Measurements from ENCODE around the gene SORCS2. TPM values are rescaled to one million over a fixed set of nuclear protein-coding genes. Genes with fewer than 3 reads are reported as not detected.

Gene SORCS2
- total RNA-seq, 1 donor from 2014 or later: 29.5 TPM

DNA sequence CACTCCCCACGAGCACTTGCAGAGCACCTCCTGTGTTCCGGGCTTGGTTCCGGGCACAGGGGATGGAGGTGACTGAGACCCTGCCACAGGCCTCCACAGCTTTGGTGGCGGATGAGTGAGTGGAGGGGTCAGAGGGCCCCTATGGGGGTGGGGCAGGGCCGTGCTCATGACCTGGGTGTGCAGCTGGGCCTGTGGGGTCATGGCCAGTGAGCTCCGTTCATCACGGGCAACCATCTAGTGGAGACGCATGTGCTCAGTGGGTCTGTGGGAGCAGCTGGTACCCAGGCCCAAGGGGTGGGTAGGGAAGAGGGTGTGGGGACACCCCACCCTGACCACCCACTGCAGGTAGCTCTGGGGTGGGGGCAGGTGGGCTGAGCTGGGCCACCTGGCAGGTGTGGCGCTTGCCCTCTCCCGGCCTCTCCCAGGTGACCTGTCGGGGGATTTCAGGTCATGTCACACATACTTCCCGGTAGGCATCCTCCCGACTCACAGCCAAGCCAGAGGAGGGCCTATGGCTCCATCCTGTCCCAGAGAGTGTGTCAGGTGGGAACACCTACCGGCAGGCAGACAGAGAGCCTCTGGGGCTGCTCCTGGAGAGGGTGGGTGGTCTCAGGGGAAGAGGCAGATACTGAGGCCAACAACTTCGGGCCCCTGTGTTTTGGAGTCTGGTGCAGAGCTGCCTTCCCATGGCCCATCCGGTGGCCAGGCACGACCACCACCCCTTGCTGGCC is 238.8 kb downstream of the SORCS2 start:
- peaks cover 14% of the 10 kb centered on the region for H3K4me1 Mint-ChIP-seq (ENCODE audit: low read depth, unreplicated experiment)
- no peak overlapping the region for H3K4me3 Mint-ChIP-seq (ENCODE audit: unreplicated experiment)
- no peaks in the 10 kb centered on the region for H3K9me3 Mint-ChIP-seq (ENCODE audit: unreplicated experiment)
- TF ChIP-seq CTCF (IDR thresholded peaks at IDR 0.05; ENCODE audit: partially characterized antibody, unreplicated experiment): no peak
- no peaks in the 10 kb centered on the region for H3K36me3 Mint-ChIP-seq (ENCODE audit: unreplicated experiment)
- no peak for DNase-seq
- H3K27me3 Mint-ChIP-seq (ENCODE audit: unreplicated experiment): peaks cover 14% of the 10 kb centered on the region
- no peak overlapping the region for H3K27ac Mint-ChIP-seq (ENCODE audit: unreplicated experiment)

DNA sequence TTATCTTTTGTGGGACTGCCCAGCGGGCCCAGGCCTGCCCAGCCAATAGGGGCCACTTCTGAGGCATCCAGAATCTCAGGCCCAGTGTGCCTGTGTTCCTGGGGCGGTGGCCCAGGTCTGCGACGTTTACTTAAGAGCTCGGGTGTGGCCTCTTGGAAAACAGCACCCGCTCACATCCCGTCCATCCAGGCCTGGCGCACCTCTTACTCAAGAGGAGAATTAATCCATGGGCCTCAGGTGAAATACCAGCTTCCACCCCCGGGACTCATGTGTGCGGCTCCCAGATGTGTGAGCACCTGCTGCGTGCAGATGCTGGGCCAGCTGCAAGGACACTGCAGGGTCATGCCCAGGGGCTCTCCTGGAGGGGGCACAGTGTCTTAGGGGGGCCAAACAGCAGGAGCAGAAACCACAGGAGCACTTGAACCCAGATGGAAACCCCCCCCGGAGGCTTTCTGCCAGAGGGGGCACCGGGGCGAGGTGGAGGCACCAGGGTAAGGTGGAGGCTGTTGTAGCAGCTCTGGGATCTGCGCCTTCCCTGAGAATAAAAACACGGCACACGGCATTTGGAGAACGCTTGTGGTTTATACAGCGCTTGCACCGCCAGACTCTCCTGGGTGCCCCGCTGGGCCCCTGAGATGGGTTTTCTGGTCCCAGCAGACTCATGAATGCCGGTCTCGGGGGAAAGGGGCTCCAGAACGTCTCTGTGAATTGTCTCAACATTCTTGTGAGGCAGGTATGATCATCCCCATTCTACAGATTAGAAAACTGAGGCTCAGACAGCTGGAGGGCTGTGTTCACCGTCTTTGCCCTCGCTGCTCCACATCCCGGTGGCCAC is 239.6 kb downstream of the SORCS2 start:
- Mint-ChIP-seq H3K9me3 (ENCODE audit: unreplicated experiment) (peaks cover 3% of the 10 kb centered on the region), H3K27ac (ENCODE audit: unreplicated experiment) (no peak overlapping the region), H3K4me1 (ENCODE audit: low read depth, unreplicated experiment) (peaks cover 14% of the 10 kb centered on the region), H3K4me3 (ENCODE audit: unreplicated experiment) (no peak overlapping the region), H3K27me3 (ENCODE audit: unreplicated experiment) (peaks cover 15% of the 10 kb centered on the region), H3K36me3 (ENCODE audit: unreplicated experiment) (no peaks in the 10 kb centered on the region)
- DNase-seq: no peak
- no peak for TF ChIP-seq CTCF (IDR thresholded peaks at IDR 0.05; ENCODE audit: partially characterized antibody, unreplicated experiment)

- no peaks in the 10 kb centered on the region for H3K36me3 Mint-ChIP-seq (ENCODE audit: unreplicated experiment)
- peaks cover 13% of the 10 kb centered on the region for H3K4me1 Mint-ChIP-seq (ENCODE audit: low read depth, unreplicated experiment)
- no peak overlapping the region for H3K27ac Mint-ChIP-seq (ENCODE audit: unreplicated experiment)
- no peak overlapping the region for H3K4me3 Mint-ChIP-seq (ENCODE audit: unreplicated experiment)
- peaks cover 15% of the 10 kb centered on the region for H3K27me3 Mint-ChIP-seq (ENCODE audit: unreplicated experiment)
- no peak for TF ChIP-seq CTCF (IDR thresholded peaks at IDR 0.05; ENCODE audit: partially characterized antibody, unreplicated experiment)
- no peak for DNase-seq
- H3K9me3 Mint-ChIP-seq (ENCODE audit: unreplicated experiment): peaks cover 4% of the 10 kb centered on the region
Measured at GRCh38 chr4:7432531-7433375, 240.4 kb downstream of the SORCS2 start.

GRCh38 chr4:7433376-7434140 is 241.2 kb downstream of the SORCS2 start:
- no peak for TF ChIP-seq CTCF (IDR thresholded peaks at IDR 0.05; ENCODE audit: partially characterized antibody, unreplicated experiment)
- Mint-ChIP-seq H3K36me3 (ENCODE audit: unreplicated experiment) (no peaks in the 10 kb centered on the region), H3K9me3 (ENCODE audit: unreplicated experiment) (peaks cover 5% of the 10 kb centered on the region), H3K27me3 (ENCODE audit: unreplicated experiment) (peaks cover 12% of the 10 kb centered on the region), H3K27ac (ENCODE audit: unreplicated experiment) (no peak overlapping the region), H3K4me1 (ENCODE audit: low read depth, unreplicated experiment) (peaks cover 9% of the 10 kb centered on the region), H3K4me3 (ENCODE audit: unreplicated experiment) (no peak overlapping the region)
- no peak for DNase-seq
